NCI-H2196 (cell line): Measurements from ENCODE around the gene KLRK1.
"Not testable (repeated sequence)": the region's sequence is repeated elsewhere in the genome, so short reads cannot be mapped to it uniquely, and the experiment has no call there.

Source experiments
- DNase-seq: peaks from one replicate; lab custom pipeline; 2025; ENCODE audit not compliant: unreplicated experiment; lab: John Stamatoyannopoulos, UW

KLRK1 gene

GRCh38 chr12:10362828-10363657 is 26.8 kb downstream of the KLRK1 start:
- DNase-seq = no peak

GRCh38 chr12:10362325-10362724 is 27.5 kb downstream of the KLRK1 start:
- no peak for DNase-seq

GRCh38 chr12:10361622-10362021 is 28.2 kb downstream of the KLRK1 start:
- DNase-seq = peak; percentile 26

GRCh38 chr12:10361084-10361483 is 28.8 kb downstream of the KLRK1 start:
- peak; percentile 13 for DNase-seq

- no peak for DNase-seq
These were observed 30.9 kb downstream of the KLRK1 start for GRCh38 chr12:10358969-10359368.

- DNase-seq = no peak
These were observed 31.7 kb downstream of the KLRK1 start for GRCh38 chr12:10358131-10358530.

GRCh38 chr12:10354502-10354901 is 35.3 kb downstream of the KLRK1 start:
- DNase-seq = peak; percentile 4

- no peak for DNase-seq
These were observed 35.8 kb downstream of the KLRK1 start for GRCh38 chr12:10354071-10354470.

- DNase-seq = not testable (repeated sequence)
These were observed 38.4 kb downstream of the KLRK1 start for GRCh38 chr12:10351457-10351856.

- no peak for DNase-seq
These were observed 47.8 kb downstream of the KLRK1 start for GRCh38 chr12:10341892-10342509.

GRCh38 chr12:10340946-10341345 is 48.9 kb downstream of the KLRK1 start:
- not testable (repeated sequence) for DNase-seq

GRCh38 chr12:10339053-10339840 is 50.6 kb downstream of the KLRK1 start:
- DNase-seq = no peak

- not testable (repeated sequence) for DNase-seq
These were observed 51.4 kb downstream of the KLRK1 start for GRCh38 chr12:10338470-10338869.

- not testable (repeated sequence) for DNase-seq
These were observed 53.6 kb downstream of the KLRK1 start for GRCh38 chr12:10336196-10336595.

GRCh38 chr12:10331642-10332239 is 58.1 kb downstream of the KLRK1 start:
- DNase-seq = peak; percentile 21

- DNase-seq = not testable (repeated sequence)
These were observed 61.1 kb downstream of the KLRK1 start for GRCh38 chr12:10328691-10329090.
